HG03175 (cell line): Measurements from ENCODE around the gene PDXDC1.
"Not testable (repeated sequence)": the region's sequence is repeated elsewhere in the genome, so short reads cannot be mapped to it uniquely, and the experiment has no call there.

Source experiments
- ATAC-seq: cut with Tn5 transposase; IDR thresholded peaks from one replicate; pipeline ENCODE4 v1.9.1; 2021; ENCODE audit warnings: mild to moderate bottlenecking, moderate library complexity; ENCODE audit not compliant: unreplicated experiment

The PDXDC1 gene

GRCh38 chr16:15130256-15130932 lies 155.6 kb downstream of the PDXDC1 start:
- not testable (repeated sequence) for ATAC-seq

GRCh38 chr16:15130943-15131700 lies 156.3 kb downstream of the PDXDC1 start:
- ATAC-seq = not testable (repeated sequence)

- ATAC-seq = not testable (repeated sequence)
Observed at GRCh38 chr16:15132719-15133428, 158.0 kb downstream of the PDXDC1 start.

GRCh38 chr16:15133554-15133953 lies 158.7 kb downstream of the PDXDC1 start:
- ATAC-seq = not testable (repeated sequence)

- ATAC-seq = not testable (repeated sequence)
Observed at GRCh38 chr16:15134752-15135482, 160.1 kb downstream of the PDXDC1 start.

GRCh38 chr16:15135483-15136360 lies 160.9 kb downstream of the PDXDC1 start:
- ATAC-seq = not testable (repeated sequence)

GRCh38 chr16:15137514-15137913 lies 162.7 kb downstream of the PDXDC1 start:
- not testable (repeated sequence) for ATAC-seq

GRCh38 chr16:15140444-15141365 lies 165.9 kb downstream of the PDXDC1 start:
- ATAC-seq = not testable (repeated sequence)

- ATAC-seq = no peak
Observed at GRCh38 chr16:15141586-15141985, 166.8 kb downstream of the PDXDC1 start.

GRCh38 chr16:15142107-15142890 lies 167.5 kb downstream of the PDXDC1 start:
- not testable (repeated sequence) for ATAC-seq

GRCh38 chr16:15142891-15143600 lies 168.2 kb downstream of the PDXDC1 start:
- ATAC-seq = not testable (repeated sequence)

GRCh38 chr16:15143601-15144091 lies 168.8 kb downstream of the PDXDC1 start:
- not testable (repeated sequence) for ATAC-seq

- not testable (repeated sequence) for ATAC-seq
Observed at GRCh38 chr16:15144092-15144631, 169.3 kb downstream of the PDXDC1 start.

- ATAC-seq = not testable (repeated sequence)
Observed at GRCh38 chr16:15144781-15145417, 170.1 kb downstream of the PDXDC1 start.

GRCh38 chr16:15145418-15146263 lies 170.8 kb downstream of the PDXDC1 start:
- not testable (repeated sequence) for ATAC-seq
